Vagina (tissue), 2 donors: ENCODE measurements around the gene AADAC. TPM values are rescaled to one million over a fixed set of nuclear protein-coding genes. Genes with fewer than 3 reads are reported as not detected.

Experiments used
- DNase-seq, 2 donors: peaks; one replicate each; pipeline ENCODE4 v3.0.0-alpha.2; 2017; ENCODE audit errors: extremely low spot score in 2 of 2
- H3K27ac ChIP-seq: fragments of 200-600 bp; sonication (generic); one replicate; pipeline ENCODE4 v1.5.1; 2019
- H3K27me3 ChIP-seq: fragments of 200-600 bp; sonication (generic); one replicate; pipeline ENCODE4 v1.5.1; 2019
- H3K36me3 ChIP-seq, 2 donors: fragments of 200-600 bp; sonication (generic); one replicate each; pipeline ENCODE4 v1.5.1; 2017 to 2019
- H3K4me1 ChIP-seq: fragments of 200-600 bp; sonication (generic); one replicate; pipeline ENCODE4 v1.5.1; 2019
- H3K4me3 ChIP-seq, 2 donors: fragments of 200-600 bp; sonication (generic); 1 replicate in 1 of 2; 2 replicates in 1 of 2; pipeline ENCODE4 v1.5.1; 2016 to 2019
- H3K9me3 ChIP-seq: fragments of 200-600 bp; sonication (generic); one replicate; pipeline ENCODE4 v1.5.1; 2019
- CTCF ChIP-seq, 3 experiments: fragments of 450-650 bp in 2 of 3; fragments of 200-600 bp in 1 of 3; sonication (generic) in 1 of 3; IDR thresholded peaks; one replicate each; pipeline ENCODE4 v1.5.1; 2017 to 2019; ENCODE audit warnings: antibody characterized with exemption in 3 of 3, mild to moderate bottlenecking in 2 of 3, moderate library complexity in 2 of 3
- POLR2A ChIP-seq, 2 donors: fragments of 450-650 bp; IDR thresholded peaks; one replicate each; pipeline ENCODE4 v1.6.1; 2017; ENCODE audit warnings: antibody characterized with exemption in 2 of 2, mild to moderate bottlenecking in 2 of 2, moderate library complexity in 2 of 2
- POLR2AphosphoS5 ChIP-seq, 2 donors: sonication (generic); formaldehyde crosslinking; IDR thresholded peaks; one replicate each; pipeline ENCODE4 v1.9.0; 2017; ENCODE audit warnings: antibody characterized with exemption in 2 of 2, mild to moderate bottlenecking in 2 of 2, low read depth in 1 of 2; ENCODE audit not compliant: insufficient read depth in 1 of 2
- intact Hi-C: fragments of 100-400 bp; cut with DNase I; formaldehyde crosslinking; loops from one replicate; pipeline ENCODE4 v1.15.1; 2023
- total RNA-seq: library from RNA; depleted of rRNA; stranded (reverse); fragments of >200 nt; gene quantifications from one replicate; pipeline ENCODE4 v1.2.3, GENCODE V29; 2016

Gene AADAC
- total RNA-seq, 1 donor from 2014 or later: 2.0 TPM

DNA sequence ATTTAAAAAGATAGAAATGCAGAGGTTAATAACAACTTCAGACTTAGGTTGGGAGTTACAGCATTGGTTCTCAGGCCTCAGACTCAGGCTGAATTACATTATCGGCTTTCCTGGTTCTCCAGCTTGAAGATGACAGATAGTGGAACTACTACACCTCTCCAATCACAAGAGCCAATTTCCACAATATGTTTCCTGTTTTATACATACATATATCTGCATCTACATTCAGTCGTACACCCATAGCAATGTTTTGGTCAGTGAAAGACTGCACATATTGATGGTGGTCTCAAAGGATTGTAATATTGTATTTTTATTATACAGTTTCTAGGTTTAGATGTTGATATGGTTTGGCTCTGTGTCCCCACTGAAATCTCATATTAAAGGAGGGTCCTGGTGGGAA lies 44.7 kb upstream of the AADAC start:
- no peak overlapping the region for H3K27ac ChIP-seq
- no peaks in the 10 kb centered on the region for H3K9me3 ChIP-seq

DNA sequence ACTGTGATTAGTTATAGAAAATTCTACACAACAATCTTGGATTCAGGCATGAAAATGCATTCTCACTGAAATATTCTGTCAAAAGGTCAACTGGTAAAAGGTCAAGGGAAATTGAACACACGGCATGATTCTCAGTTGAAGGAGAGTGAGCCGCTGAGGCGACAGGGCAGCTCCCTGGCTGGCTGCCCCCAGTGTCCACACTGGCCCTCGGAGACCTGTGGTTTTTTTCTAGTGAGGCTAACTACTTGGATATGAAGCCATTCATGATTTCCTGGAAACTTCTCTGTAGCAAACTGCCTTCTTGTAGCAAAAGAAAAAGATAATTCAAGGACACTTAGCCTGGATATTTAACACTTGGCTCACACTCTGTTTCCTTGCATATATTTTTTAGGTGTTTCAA lies 43.0 kb upstream of the AADAC start:
- Histone ChIP-seq H3K27me3 (no peaks in the 10 kb centered on the region), H3K36me3 (no peaks in the 10 kb centered on the region), H3K4me1 (peaks cover 30% of the 10 kb centered on the region), H3K9me3 (no peaks in the 10 kb centered on the region), H3K27ac (peak overlapping the region; percentile 47), H3K4me3 (no peak overlapping the region)
- no peak for TF ChIP-seq POLR2AphosphoS5 (IDR thresholded peaks at IDR 0.05; ENCODE audit: insufficient read depth in 1 of 2, low read depth in 1 of 2)
- no peak for TF ChIP-seq CTCF (IDR thresholded peaks at IDR 0.05)
- no peak for TF ChIP-seq POLR2A (IDR thresholded peaks at IDR 0.05)
- no peak for DNase-seq
- intact Hi-C loops: no loop called here

More for the DNA sequence above, 44.7 kb upstream of the AADAC start:
- Histone ChIP-seq H3K4me3 (no peak overlapping the region), H3K36me3 (no peaks in the 10 kb centered on the region), H3K27me3 (no peaks in the 10 kb centered on the region), H3K4me1 (peaks cover 30% of the 10 kb centered on the region)
- intact Hi-C loops: no loop called here
- no peak for TF ChIP-seq POLR2A (IDR thresholded peaks at IDR 0.05)
- TF ChIP-seq POLR2AphosphoS5 (IDR thresholded peaks at IDR 0.05; ENCODE audit: insufficient read depth in 1 of 2, low read depth in 1 of 2): no peak
- DNase-seq: no peak

GRCh38 chr3:151772825-151773480 lies 41.0 kb upstream of the AADAC start:
- Histone ChIP-seq H3K27me3 (no peaks in the 10 kb centered on the region), H3K4me3 (no peak overlapping the region), H3K36me3 (no peaks in the 10 kb centered on the region), H3K9me3 (no peaks in the 10 kb centered on the region), H3K4me1 (peaks cover 30% of the 10 kb centered on the region), H3K27ac (no peak overlapping the region)
- no peak for TF ChIP-seq POLR2A (IDR thresholded peaks at IDR 0.05)
- TF ChIP-seq CTCF (IDR thresholded peaks at IDR 0.05): no peak
- no peak for TF ChIP-seq POLR2AphosphoS5 (IDR thresholded peaks at IDR 0.05; ENCODE audit: insufficient read depth in 1 of 2, low read depth in 1 of 2)
- intact Hi-C loops: no loop called here
- DNase-seq: no peak

GRCh38 chr3:151774235-151774634 lies 39.7 kb upstream of the AADAC start:
- no peak for TF ChIP-seq POLR2A (IDR thresholded peaks at IDR 0.05)
- TF ChIP-seq POLR2AphosphoS5 (IDR thresholded peaks at IDR 0.05; ENCODE audit: insufficient read depth in 1 of 2, low read depth in 1 of 2): no peak
- TF ChIP-seq CTCF (IDR thresholded peaks at IDR 0.05): no peak

DNA sequence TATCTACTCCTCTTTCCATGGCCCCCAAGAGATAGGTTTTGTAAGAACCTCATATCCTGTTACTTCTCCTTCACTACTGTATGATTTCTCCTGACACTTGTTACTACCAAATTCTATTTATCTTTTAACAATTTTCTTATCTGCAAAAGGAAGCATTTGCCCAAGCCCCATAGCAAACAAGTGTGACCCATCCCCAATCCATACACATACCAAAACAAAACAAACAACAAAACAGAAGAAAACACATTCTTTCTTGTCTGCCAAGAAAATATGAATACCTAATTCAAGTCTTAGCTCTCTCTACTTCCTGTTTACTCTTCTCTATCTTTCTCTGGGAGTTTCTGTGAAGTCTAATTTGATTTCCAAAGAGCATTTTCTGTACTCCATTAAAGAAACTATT lies 39.0 kb upstream of the AADAC start:
- no peak for TF ChIP-seq CTCF (IDR thresholded peaks at IDR 0.05)
- TF ChIP-seq POLR2AphosphoS5 (IDR thresholded peaks at IDR 0.05; ENCODE audit: insufficient read depth in 1 of 2, low read depth in 1 of 2): no peak
- TF ChIP-seq POLR2A (IDR thresholded peaks at IDR 0.05): no peak
- DNase-seq: no peak
- intact Hi-C loops: no loop called here
- Histone ChIP-seq H3K9me3 (no peaks in the 10 kb centered on the region), H3K36me3 (no peaks in the 10 kb centered on the region), H3K27me3 (no peaks in the 10 kb centered on the region), H3K4me1 (peaks cover 23% of the 10 kb centered on the region), H3K27ac (no peak overlapping the region), H3K4me3 (no peak overlapping the region)

More at GRCh38 chr3:151774235-151774634, 39.7 kb upstream of the AADAC start:
- H3K4me1 ChIP-seq: peaks cover 30% of the 10 kb centered on the region
- H3K27me3 ChIP-seq: no peaks in the 10 kb centered on the region
- no peak overlapping the region for H3K4me3 ChIP-seq
- DNase-seq: no peak
- no peak overlapping the region for H3K27ac ChIP-seq
- intact Hi-C loops: no loop called here
- no peaks in the 10 kb centered on the region for H3K9me3 ChIP-seq
- no peaks in the 10 kb centered on the region for H3K36me3 ChIP-seq
